HFF-Myc (cell line): ENCODE results near the gene GPR68.

Experiments
- DNase-seq: peaks from one replicate; pipeline ENCODE4 v3.0.0-alpha.2; 2011; ENCODE audit warnings: low read depth; ENCODE audit errors: extremely low read depth
- H3K4me3 ChIP-seq: replicated peaks from 2 replicates; pipeline ENCODE4 v1.5.1; 2011; ENCODE audit warnings: low read depth, mild to moderate bottlenecking, control low read depth, low read length
- CTCF ChIP-seq: IDR thresholded peaks from 2 replicates; pipeline ENCODE4 v1.5.1; 2012; ENCODE audit warnings: mild to moderate bottlenecking, low read depth, low read length, control low read depth; ENCODE audit errors: missing control alignments

Gene GPR68

GRCh38 chr14:91273273-91273884 is 28.9 kb upstream of the GPR68 start:
- DNase-seq: no peak
- TF ChIP-seq CTCF: no peak
- H3K4me3 ChIP-seq: no peak overlapping the region

GRCh38 chr14:91272341-91273272 is 28.1 kb upstream of the GPR68 start:
- TF ChIP-seq CTCF: no peak
- no peak for DNase-seq
- no peak overlapping the region for H3K4me3 ChIP-seq

GRCh38 chr14:91271639-91272038 is 27.1 kb upstream of the GPR68 start:
- no peak for TF ChIP-seq CTCF
- H3K4me3 ChIP-seq: no peak overlapping the region
- DNase-seq: no peak

GRCh38 chr14:91270619-91271018 is 26.1 kb upstream of the GPR68 start:
- no peak for DNase-seq
- H3K4me3 ChIP-seq: no peak overlapping the region
- TF ChIP-seq CTCF: no peak

GRCh38 chr14:91270188-91270587 is 25.7 kb upstream of the GPR68 start:
- no peak for TF ChIP-seq CTCF
- H3K4me3 ChIP-seq: no peak overlapping the region
- no peak for DNase-seq

GRCh38 chr14:91269076-91269991 is 24.8 kb upstream of the GPR68 start:
- no peak overlapping the region for H3K4me3 ChIP-seq
- DNase-seq: no peak
- TF ChIP-seq CTCF: no peak
